Nephron (organoid): Measurements from ENCODE around the gene ARHGAP32.
"Not testable (repeated sequence)": the region's sequence is repeated elsewhere in the genome, so short reads cannot be mapped to it uniquely, and the experiment has no call there.

Experiments used
- H3K27ac Mint-ChIP-seq, 3 experiments: 2 replicates each; pipeline ENCODE4 v1.8.0; 2020; ENCODE audit warnings: mixed read lengths in 3 of 3, mild to moderate bottlenecking in 2 of 3, moderate library complexity in 1 of 3
- H3K27me3 Mint-ChIP-seq: 2 replicates; pipeline ENCODE4 v1.8.0; 2021; ENCODE audit warnings: low read depth, mild to moderate bottlenecking, moderate library complexity, mixed read lengths
- H3K36me3 Mint-ChIP-seq: 2 replicates; pipeline ENCODE4 v1.8.0; 2020; ENCODE audit warnings: low read depth, mixed read lengths
- H3K4me1 Mint-ChIP-seq: 2 replicates; pipeline ENCODE4 v1.8.0; 2020; ENCODE audit warnings: mixed read lengths
- H3K4me3 Mint-ChIP-seq, 3 experiments: 2 replicates each; pipeline ENCODE4 v1.8.0; 2020; ENCODE audit warnings: mild to moderate bottlenecking in 3 of 3, mixed read lengths in 3 of 3, moderate library complexity in 2 of 3
- H3K9me3 Mint-ChIP-seq: 2 replicates; pipeline ENCODE4 v1.8.0; 2020; ENCODE audit warnings: mixed read lengths
- TF ChIP-seq, protein P1 (sequence below), 3 experiments: fragments of 200-600 bp; sonication (generic); IDR thresholded peaks; one replicate each; pipeline ENCODE4 v1.5.0; 2021; ENCODE audit warnings: antibody characterized with exemption in 3 of 3; ENCODE audit not compliant: unreplicated experiment in 3 of 3

Gene ARHGAP32

DNA sequence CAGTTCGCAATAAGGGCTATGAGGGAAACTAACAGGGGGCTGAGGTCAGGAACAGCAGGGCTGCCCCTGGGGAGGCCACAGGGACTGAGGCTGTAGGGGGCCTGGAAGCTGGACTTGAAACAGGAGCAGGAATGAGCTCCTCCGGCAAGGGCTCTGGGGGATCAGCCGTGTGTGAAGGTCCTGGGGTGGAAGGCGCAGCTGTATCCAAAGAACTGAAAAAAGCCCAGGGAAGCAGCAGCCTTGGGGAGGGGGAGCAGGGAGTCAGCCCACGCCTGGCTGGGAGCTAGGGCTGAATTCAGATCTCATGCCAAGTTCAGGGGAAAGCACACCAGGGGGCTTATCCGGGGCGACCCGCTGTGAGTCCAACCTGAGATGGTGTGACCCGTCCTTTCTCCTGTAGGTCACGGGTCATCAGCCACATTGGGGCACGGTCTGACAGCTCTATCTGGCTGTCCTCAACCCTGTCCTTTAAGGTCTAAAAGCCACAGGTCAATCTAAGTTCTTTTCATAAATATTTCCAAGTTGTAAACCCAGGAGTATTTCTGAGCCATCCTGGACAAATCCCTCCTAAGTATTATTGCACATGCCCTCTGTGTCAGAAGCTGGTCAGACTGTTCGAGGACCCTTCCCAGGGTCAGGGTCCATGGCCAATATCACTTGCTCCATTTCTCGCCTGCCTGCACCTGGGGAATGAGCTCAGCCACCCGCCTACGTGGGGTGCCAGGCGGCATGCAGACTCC is 267.4 kb downstream of the ARHGAP32 start:
- Mint-ChIP-seq H3K36me3 (no peaks in the 10 kb centered on the region), H3K4me1 (peaks cover 52% of the 10 kb centered on the region), H3K4me3 (no peak overlapping the region), H3K9me3 (no peaks in the 10 kb centered on the region), H3K27ac (peak overlapping the region; percentile 15 to 85 (median 78)), H3K27me3 (peaks cover 11% of the 10 kb centered on the region)
- TF ChIP-seq, protein P1, sequence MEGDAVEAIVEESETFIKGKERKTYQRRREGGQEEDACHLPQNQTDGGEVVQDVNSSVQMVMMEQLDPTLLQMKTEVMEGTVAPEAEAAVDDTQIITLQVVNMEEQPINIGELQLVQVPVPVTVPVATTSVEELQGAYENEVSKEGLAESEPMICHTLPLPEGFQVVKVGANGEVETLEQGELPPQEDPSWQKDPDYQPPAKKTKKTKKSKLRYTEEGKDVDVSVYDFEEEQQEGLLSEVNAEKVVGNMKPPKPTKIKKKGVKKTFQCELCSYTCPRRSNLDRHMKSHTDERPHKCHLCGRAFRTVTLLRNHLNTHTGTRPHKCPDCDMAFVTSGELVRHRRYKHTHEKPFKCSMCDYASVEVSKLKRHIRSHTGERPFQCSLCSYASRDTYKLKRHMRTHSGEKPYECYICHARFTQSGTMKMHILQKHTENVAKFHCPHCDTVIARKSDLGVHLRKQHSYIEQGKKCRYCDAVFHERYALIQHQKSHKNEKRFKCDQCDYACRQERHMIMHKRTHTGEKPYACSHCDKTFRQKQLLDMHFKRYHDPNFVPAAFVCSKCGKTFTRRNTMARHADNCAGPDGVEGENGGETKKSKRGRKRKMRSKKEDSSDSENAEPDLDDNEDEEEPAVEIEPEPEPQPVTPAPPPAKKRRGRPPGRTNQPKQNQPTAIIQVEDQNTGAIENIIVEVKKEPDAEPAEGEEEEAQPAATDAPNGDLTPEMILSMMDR (IDR thresholded peaks at IDR 0.05; ENCODE audit: unreplicated experiment in 3 of 3) = no peak

DNA sequence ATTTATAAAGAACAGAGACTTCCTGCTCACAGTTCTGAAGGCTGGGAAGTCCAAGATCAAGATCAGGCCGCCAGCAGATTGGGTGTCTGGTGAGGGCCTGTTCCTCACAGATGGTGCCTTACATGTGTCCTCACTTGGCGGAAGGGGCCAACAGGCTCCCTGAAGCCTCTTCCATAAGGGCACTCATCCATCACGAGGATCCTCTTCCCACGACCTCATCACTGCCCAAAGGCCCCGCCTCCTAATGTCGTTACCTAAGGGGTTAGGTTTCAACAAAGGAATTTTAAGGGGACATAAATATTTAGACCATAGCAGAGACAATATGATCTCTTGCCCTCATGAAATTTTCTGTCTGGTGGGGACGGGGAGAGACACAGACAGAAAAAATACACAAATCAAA is 268.0 kb downstream of the ARHGAP32 start:
- Mint-ChIP-seq H3K27me3 (peaks cover 11% of the 10 kb centered on the region), H3K4me3 (no peak overlapping the region), H3K27ac (peak overlapping the region; percentile 15 to 85 (median 63)), H3K4me1 (peaks cover 46% of the 10 kb centered on the region), H3K36me3 (no peaks in the 10 kb centered on the region), H3K9me3 (no peaks in the 10 kb centered on the region)
- TF ChIP-seq, protein P1 (IDR thresholded peaks at IDR 0.05; ENCODE audit: unreplicated experiment in 3 of 3) = no peak

DNA sequence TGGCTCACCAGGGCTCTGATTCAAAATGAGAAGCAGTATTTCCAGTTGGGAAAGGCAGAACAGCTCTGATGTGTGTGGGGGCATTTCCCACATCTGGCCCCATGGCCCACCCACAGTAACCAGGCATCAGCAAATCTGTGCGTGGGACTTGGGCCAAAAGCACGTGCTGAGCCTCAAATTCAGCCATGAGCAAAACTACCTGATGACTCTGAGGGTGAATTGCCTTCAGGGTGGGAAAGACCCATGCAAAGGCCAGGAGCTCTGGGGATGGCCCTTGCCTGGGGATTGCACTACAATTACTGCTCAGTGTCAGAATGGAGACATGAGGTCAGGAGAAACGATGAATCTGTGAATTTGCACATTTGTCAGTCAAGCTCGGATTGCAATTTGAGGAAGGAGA is 270.3 kb downstream of the ARHGAP32 start:
- Mint-ChIP-seq H3K9me3 (no peaks in the 10 kb centered on the region), H3K36me3 (no peaks in the 10 kb centered on the region), H3K27ac (no peak overlapping the region), H3K4me1 (peaks cover 29% of the 10 kb centered on the region), H3K27me3 (peaks cover 15% of the 10 kb centered on the region), H3K4me3 (no peak overlapping the region)
- TF ChIP-seq, protein P1 (IDR thresholded peaks at IDR 0.05; ENCODE audit: unreplicated experiment in 3 of 3) = no peak

- Mint-ChIP-seq H3K4me1 (peaks cover 22% of the 10 kb centered on the region), H3K27ac (no peak overlapping the region), H3K36me3 (no peaks in the 10 kb centered on the region), H3K9me3 (no peaks in the 10 kb centered on the region), H3K4me3 (no peak overlapping the region), H3K27me3 (peaks cover 17% of the 10 kb centered on the region)
- TF ChIP-seq, protein P1 (IDR thresholded peaks at IDR 0.05; ENCODE audit: unreplicated experiment in 3 of 3) = no peak
Measured at GRCh38 chr11:128920666-128921065, 271.5 kb downstream of the ARHGAP32 start.

- peaks cover 18% of the 10 kb centered on the region for H3K4me1 Mint-ChIP-seq
- not testable (repeated sequence) for H3K27ac Mint-ChIP-seq, H3K9me3 Mint-ChIP-seq, H3K36me3 Mint-ChIP-seq, H3K4me3 Mint-ChIP-seq
- H3K27me3 Mint-ChIP-seq = peaks cover 24% of the 10 kb centered on the region
Measured at GRCh38 chr11:128919635-128920034, 272.5 kb downstream of the ARHGAP32 start.

- TF ChIP-seq, protein P1 (IDR thresholded peaks at IDR 0.05; ENCODE audit: unreplicated experiment in 3 of 3) = no peak
- no peaks in the 10 kb centered on the region for H3K9me3 Mint-ChIP-seq
- peaks cover 23% of the 10 kb centered on the region for H3K27me3 Mint-ChIP-seq
- H3K4me3 Mint-ChIP-seq = no peak overlapping the region
- H3K36me3 Mint-ChIP-seq = no peaks in the 10 kb centered on the region
- no peak overlapping the region for H3K27ac Mint-ChIP-seq
- peaks cover 13% of the 10 kb centered on the region for H3K4me1 Mint-ChIP-seq
Measured at GRCh38 chr11:128919216-128919615, 272.9 kb downstream of the ARHGAP32 start.
